Stomach (tissue), 9 donors: ENCODE measurements around the gene AOC2. TPM values are rescaled to one million over a fixed set of nuclear protein-coding genes. Genes with fewer than 3 reads are reported as not detected.

ENCODE experiments used
- DNase-seq, 2 donors: peaks; one replicate each; pipeline versions ENCODE4 v3.0.0 to v3.0.0-alpha.2; 2013 to 2019
- H3K27ac ChIP-seq, 5 donors: fragments of 200-600 bp in 4 of 5; sonication (generic) in 4 of 5; one replicate each; pipeline ENCODE4 v1.5.1; 2013 to 2019; ENCODE audit warnings: mild to moderate bottlenecking in 1 of 5, moderate library complexity in 1 of 5
- H3K27me3 ChIP-seq, 3 donors: fragments of 200-600 bp; sonication (generic); one replicate each; pipeline ENCODE4 v1.5.1; 2017 to 2019; ENCODE audit warnings: mixed run types in 1 of 3
- H3K36me3 ChIP-seq, 4 donors: fragments of 200-600 bp; sonication (generic); 1 replicate in 3 of 4; 2 replicates in 1 of 4; pipeline ENCODE4 v1.5.1; 2016 to 2019
- H3K4me1 ChIP-seq, 4 donors: fragments of 200-600 bp; sonication (generic); one replicate each; pipeline ENCODE4 v1.5.1; 2016 to 2019
- H3K4me3 ChIP-seq, 4 donors: fragments of 200-600 bp; sonication (generic) in 3 of 4; one replicate each; pipeline ENCODE4 v1.5.1; 2016 to 2019; ENCODE audit warnings: mild to moderate bottlenecking in 1 of 4
- H3K9me3 ChIP-seq, 4 donors: fragments of 200-600 bp; sonication (generic); one replicate each; pipeline ENCODE4 v1.5.1; 2016 to 2019
- EP300 ChIP-seq: sonication (generic); formaldehyde crosslinking; IDR thresholded peaks from one replicate; pipeline ENCODE4 v1.6.1; 2017; ENCODE audit warnings: antibody characterized with exemption
- POLR2A ChIP-seq, 4 donors: fragments of 450-650 bp; IDR thresholded peaks; one replicate each; pipeline ENCODE4 v1.6.1; 2016; ENCODE audit warnings: antibody characterized with exemption in 4 of 4, control low read depth in 2 of 4, mild to moderate bottlenecking in 1 of 4, moderate library complexity in 1 of 4
- POLR2AphosphoS5 ChIP-seq, 3 donors: sonication (generic); formaldehyde crosslinking; IDR thresholded peaks; one replicate each; pipeline ENCODE4 v1.6.1; 2016; ENCODE audit warnings: antibody characterized with exemption in 3 of 3
- WGBS, 5 donors: extraction: QIAGEN DNeasy Blood & Tissue Kit in 3 of 5; methylation state at CpG; one replicate each; pipeline versions ENCODE4 v1.1.5 to v1.1.7; 2013 to 2018; 5-methylcytosine and 5-hydroxymethylcytosine counted together
- intact Hi-C: fragments of 100-400 bp; cut with DNase I; formaldehyde crosslinking; loops from one replicate; pipeline ENCODE4 v1.15.1; 2023; ENCODE audit warnings: low total_unique reads
- polyA plus RNA-seq, 3 donors: library from polyadenylated mRNA; stranded (reverse); fragments of 200-250 nt; gene quantifications; one replicate each; pipeline ENCODE4 v1.2.3, GENCODE V29; 2013
- total RNA-seq, 5 donors: library from RNA; depleted of rRNA; stranded (reverse); fragments of >200 nt; gene quantifications; one replicate each; pipeline versions ENCODE4 v1.1.0 to v1.2.3, GENCODE V29; 2014 to 2016
- TF ChIP-seq, protein P1 (sequence below), 7 experiments: fragments of 450-650 bp in 4 of 7; fragments of 200-600 bp in 3 of 7; sonication (generic) in 3 of 7; IDR thresholded peaks; one replicate each; pipeline ENCODE4 v1.5.1; 2016 to 2019; ENCODE audit warnings: antibody characterized with exemption in 7 of 7, control low read depth in 2 of 7, mild to moderate bottlenecking in 1 of 7
- donor health status: healthy with polysubstance abuse.
- donor health status: Bipolar disorder and iron deficiency.
- donor health status: healthy.

Gene AOC2
- total and polyA plus RNA-seq, 8 donors = 0.50 to 3.0 (median 0.87) TPM; not detected in 3

DNA sequence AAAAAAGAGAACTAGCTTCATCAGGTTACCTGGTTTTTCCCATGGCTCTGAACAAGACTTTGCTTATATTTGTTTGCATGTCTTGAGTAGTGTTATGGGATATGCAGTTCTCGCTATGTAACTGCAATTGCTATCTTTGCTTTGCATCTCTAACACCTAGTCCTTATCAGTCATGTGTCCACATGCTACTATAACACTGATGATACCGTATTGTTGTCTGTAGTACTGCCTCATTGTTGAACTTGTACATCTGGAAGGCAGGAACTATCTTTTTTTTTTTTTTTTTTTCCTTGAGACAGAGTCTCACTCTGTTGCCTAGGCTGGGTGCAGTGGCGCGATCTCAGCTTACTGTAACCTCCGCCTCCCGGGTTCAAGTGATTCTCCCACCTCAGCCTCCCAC is 8.6 kb upstream of the AOC2 start:
- TF ChIP-seq POLR2A (IDR thresholded peaks at IDR 0.05) (no peak), EP300 (no peak), POLR2AphosphoS5 (IDR thresholded peaks at IDR 0.05) (no peak)
- TF ChIP-seq, protein P1, sequence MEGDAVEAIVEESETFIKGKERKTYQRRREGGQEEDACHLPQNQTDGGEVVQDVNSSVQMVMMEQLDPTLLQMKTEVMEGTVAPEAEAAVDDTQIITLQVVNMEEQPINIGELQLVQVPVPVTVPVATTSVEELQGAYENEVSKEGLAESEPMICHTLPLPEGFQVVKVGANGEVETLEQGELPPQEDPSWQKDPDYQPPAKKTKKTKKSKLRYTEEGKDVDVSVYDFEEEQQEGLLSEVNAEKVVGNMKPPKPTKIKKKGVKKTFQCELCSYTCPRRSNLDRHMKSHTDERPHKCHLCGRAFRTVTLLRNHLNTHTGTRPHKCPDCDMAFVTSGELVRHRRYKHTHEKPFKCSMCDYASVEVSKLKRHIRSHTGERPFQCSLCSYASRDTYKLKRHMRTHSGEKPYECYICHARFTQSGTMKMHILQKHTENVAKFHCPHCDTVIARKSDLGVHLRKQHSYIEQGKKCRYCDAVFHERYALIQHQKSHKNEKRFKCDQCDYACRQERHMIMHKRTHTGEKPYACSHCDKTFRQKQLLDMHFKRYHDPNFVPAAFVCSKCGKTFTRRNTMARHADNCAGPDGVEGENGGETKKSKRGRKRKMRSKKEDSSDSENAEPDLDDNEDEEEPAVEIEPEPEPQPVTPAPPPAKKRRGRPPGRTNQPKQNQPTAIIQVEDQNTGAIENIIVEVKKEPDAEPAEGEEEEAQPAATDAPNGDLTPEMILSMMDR (IDR thresholded peaks at IDR 0.05) = no peak
- no peaks in the 10 kb centered on the region for H3K27me3 ChIP-seq
- peaks cover 47 to 61% (median 60%) of the 10 kb centered on the region in 4 donors for H3K36me3 ChIP-seq
- no peak overlapping the region for H3K4me3 ChIP-seq
- no peak overlapping the region for H3K27ac ChIP-seq
- no peak for DNase-seq
- H3K9me3 ChIP-seq = no peaks in the 10 kb centered on the region
- peaks cover 19 to 36% (median 33%) of the 10 kb centered on the region in 4 donors for H3K4me1 ChIP-seq
- WGBS, 5 donors = 90 to 97% (median 96%) methylated on average over 6 of the region's 6 CpGs
- intact Hi-C loops = no loop called here

DNA sequence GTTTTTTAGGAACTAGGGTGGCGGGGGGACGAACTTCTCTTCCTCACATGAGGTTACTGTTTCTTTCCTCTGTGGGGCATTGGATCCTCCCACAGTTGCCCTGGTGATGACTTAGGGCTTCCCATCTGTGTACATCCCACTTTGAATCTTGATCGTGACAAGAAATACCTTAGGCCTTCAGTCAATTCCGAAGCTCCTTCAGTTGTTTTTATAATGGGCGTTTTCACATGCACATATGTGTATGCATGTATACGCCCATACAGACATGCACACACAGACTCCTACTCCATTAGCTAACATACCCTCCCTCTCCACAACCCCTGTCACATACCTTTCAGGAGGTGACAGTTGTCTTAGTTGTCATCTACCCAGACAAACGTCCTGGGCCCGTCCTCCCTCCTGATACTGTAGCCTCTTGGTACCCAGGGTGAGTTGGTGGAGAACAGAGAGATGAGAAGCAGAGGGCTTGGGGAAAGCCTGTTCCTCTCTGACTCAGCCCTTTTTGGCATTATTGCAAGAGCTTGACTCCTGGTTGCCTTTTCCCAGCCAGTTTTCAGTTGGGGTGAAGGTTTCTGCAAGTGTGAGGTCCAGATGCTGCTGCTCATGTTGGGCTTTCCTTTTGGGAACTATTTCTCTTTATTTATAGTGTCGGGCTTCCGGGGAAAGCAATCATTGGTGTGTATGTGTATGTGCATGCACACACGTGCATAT is 2.2 kb upstream of the AOC2 start:
- TF ChIP-seq EP300 (no peak), POLR2AphosphoS5 (IDR thresholded peaks at IDR 0.05) (no peak), POLR2A (IDR thresholded peaks at IDR 0.05) (no peak)
- TF ChIP-seq, protein P1 (IDR thresholded peaks at IDR 0.05) = no peak
- H3K27ac ChIP-seq = no peak overlapping the region
- no peak for DNase-seq
- peaks cover 5 to 28% (median 17%) of the 10 kb centered on the region in 4 donors for H3K4me1 ChIP-seq
- intact Hi-C loops = loop anchor here (5.0 kb wide), 1 partner anchor 90 kb away; no protein-coding TSS in a partner anchor
- no peak overlapping the region for H3K4me3 ChIP-seq
- no peaks in the 10 kb centered on the region for H3K27me3 ChIP-seq
- WGBS, 5 donors = 71 to 81% (median 76%) methylated on average over 11 of the region's 11 CpGs
- no peaks in the 10 kb centered on the region for H3K9me3 ChIP-seq
- H3K36me3 ChIP-seq = peaks cover 70 to 92% (median 90%) of the 10 kb centered on the region in 4 donors

DNA sequence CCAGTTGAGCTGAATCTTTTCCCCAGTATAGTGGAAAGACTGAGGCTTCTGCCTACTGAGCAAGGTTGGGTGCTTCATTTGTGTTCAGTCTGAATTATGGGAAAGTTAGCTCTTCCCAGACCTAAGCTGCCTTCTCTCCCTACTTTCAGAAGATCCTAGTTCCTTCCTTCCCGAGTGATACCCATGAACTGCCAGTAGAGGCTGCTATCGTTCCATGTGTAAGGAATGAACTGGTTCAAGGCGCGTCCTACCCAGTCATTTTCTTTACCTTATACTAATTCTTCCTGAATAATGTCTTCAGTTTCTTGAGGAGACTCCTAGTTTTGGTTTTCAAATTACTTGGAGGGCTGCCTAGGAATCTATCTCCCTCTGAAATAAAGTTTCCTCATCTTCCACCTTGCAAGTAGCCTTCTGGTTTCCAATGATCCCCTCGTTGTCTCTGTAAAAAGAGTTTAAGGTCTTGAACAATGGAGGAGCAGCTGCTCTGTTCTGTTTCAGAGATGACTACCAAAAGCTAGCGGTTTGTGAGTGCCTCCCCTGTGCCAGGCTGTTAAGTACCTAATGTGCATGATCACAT is 934 bp upstream of the AOC2 start:
- H3K27me3 ChIP-seq = no peaks in the 10 kb centered on the region
- H3K36me3 ChIP-seq = peaks cover 57 to 79% (median 77%) of the 10 kb centered on the region in 4 donors
- intact Hi-C loops = loop anchor here (5.0 kb wide), 1 partner anchor 89 kb away; no protein-coding TSS in a partner anchor
- peaks cover 5 to 37% (median 20%) of the 10 kb centered on the region in 4 donors for H3K4me1 ChIP-seq
- no peak overlapping the region for H3K4me3 ChIP-seq
- H3K9me3 ChIP-seq = no peaks in the 10 kb centered on the region
- peak overlapping the region in 1 of 5 donors; percentile 60 for H3K27ac ChIP-seq
- TF ChIP-seq EP300 (no peak), POLR2A (IDR thresholded peaks at IDR 0.05) (no peak), POLR2AphosphoS5 (IDR thresholded peaks at IDR 0.05) (peak in 2 of 3 donors; percentile 20 to 76)
- TF ChIP-seq, protein P1 (IDR thresholded peaks at IDR 0.05) = peak in 5 of 7 experiments; percentile 81 to 96 (median 86)
- WGBS, 5 donors = 34 to 43% (median 38%) methylated on average over 6 of the region's 6 CpGs
- DNase-seq = peak in 1 of 2 donors; percentile 87

DNA sequence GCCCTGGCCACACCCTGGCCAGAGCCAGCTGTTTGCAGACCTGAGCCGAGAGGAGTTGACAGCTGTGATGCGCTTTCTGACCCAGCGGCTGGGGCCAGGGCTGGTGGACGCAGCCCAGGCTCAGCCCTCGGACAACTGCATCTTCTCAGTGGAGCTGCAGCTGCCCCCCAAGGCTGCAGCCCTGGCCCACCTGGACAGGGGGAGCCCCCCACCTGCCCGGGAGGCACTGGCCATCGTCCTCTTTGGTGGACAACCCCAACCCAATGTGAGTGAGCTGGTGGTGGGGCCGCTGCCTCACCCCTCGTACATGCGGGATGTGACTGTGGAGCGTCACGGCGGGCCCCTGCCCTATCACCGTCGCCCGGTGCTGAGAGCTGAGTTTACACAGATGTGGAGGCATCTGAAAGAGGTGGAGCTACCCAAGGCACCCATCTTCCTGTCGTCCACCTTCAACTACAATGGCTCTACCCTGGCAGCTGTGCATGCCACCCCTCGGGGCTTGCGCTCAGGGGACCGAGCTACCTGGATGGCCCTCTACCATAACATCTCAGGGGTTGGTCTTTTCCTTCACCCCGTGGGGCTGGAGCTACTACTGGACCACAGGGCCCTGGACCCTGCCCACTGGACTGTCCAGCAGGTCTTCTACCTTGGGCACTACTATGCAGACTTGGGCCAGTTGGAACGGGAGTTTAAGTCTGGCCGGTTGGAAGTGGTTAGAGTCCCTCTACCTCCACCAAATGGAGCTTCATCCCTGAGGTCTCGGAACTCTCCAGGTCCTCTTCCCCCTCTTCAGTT is 578 bp downstream of the AOC2 start:
- Histone ChIP-seq H3K36me3 (peaks cover 42 to 64% (median 61%) of the 10 kb centered on the region in 4 donors), H3K27me3 (no peaks in the 10 kb centered on the region), H3K9me3 (no peaks in the 10 kb centered on the region), H3K4me3 (no peak overlapping the region), H3K4me1 (peaks cover 10 to 45% (median 29%) of the 10 kb centered on the region in 4 donors), H3K27ac (peak overlapping the region in 1 of 5 donors; percentile 38)
- TF ChIP-seq EP300 (no peak), POLR2AphosphoS5 (IDR thresholded peaks at IDR 0.05) (no peak), POLR2A (IDR thresholded peaks at IDR 0.05) (no peak)
- TF ChIP-seq, protein P1 (IDR thresholded peaks at IDR 0.05) = no peak
- intact Hi-C loops = loop anchor here (5.0 kb wide), 2 partner anchors 87 to 97 kb away; no protein-coding TSS in a partner anchor
- WGBS, 5 donors = 88 to 95% (median 91%) methylated on average over 13 to 24 of the region's 24 CpGs
- DNase-seq = no peak
